ENCODE measurements around the gene CDH4. TPM values are rescaled to one million over a fixed set of nuclear protein-coding genes. Genes with fewer than 3 reads are reported as not detected.

The CDH4 gene
- total and polyA plus RNA-seq, 2 of the 8 experiments (the other 6 are each of a cell fraction or from before 2014, with no cell fraction given) = 4.3 to 7.9 TPM

- Histone ChIP-seq H3K79me1 (ENCODE audit: low read depth, low read length) (no peaks in the 10 kb centered on the region), H2BK12ac (ENCODE audit: low read depth, low read length) (no peak overlapping the region), H3K4me1 (replicated peaks in 1 of 4; ENCODE audit: control insufficient read depth in 3 of 4, insufficient read depth in 4 of 4, low read length in 3 of 4) (peaks cover 0 to 3% (median 0%) of the 10 kb centered on the region in 4 experiments; a peak in 1 of 7 replicates), H2BK5ac (ENCODE audit: low read depth, low read length) (no peak overlapping the region), H2BK20ac (ENCODE audit: low read length) (no peak overlapping the region), H3K27ac (ENCODE audit: low read depth, low read length) (no peak overlapping the region), H3K36me3 (ENCODE audit: control insufficient read depth in 2 of 4, insufficient read depth in 4 of 4, low read length in 3 of 4) (no peaks in the 10 kb centered on the region), H3K79me2 (ENCODE audit: control insufficient read depth in 1 of 2, insufficient read depth in 2 of 2, low read length in 2 of 2) (no peaks in the 10 kb centered on the region), H3K4me2 (ENCODE audit: insufficient read depth in 1 of 2, low read depth in 2 of 2, low read length in 2 of 2) (no peak overlapping the region), H2AK5ac (ENCODE audit: low read depth, low read length) (no peak overlapping the region), H3K18ac (ENCODE audit: extremely low read depth, low read length) (no peak overlapping the region), H3K9ac (replicated peaks in 1 of 4; ENCODE audit: extremely low read depth in 1 of 4, low read depth in 3 of 4, low read length in 3 of 4) (no peak overlapping the region), H3K56ac (replicated peaks; ENCODE audit: insufficient read length, low read depth, low read length) (no peak overlapping the region), H3K27me3 (replicated peaks in 1 of 4; ENCODE audit: control insufficient read depth in 3 of 4, extremely low read depth in 1 of 4, insufficient read depth in 3 of 4, low read length in 3 of 4) (no peaks in the 10 kb centered on the region), H2AFZ (ENCODE audit: low read length) (no peak overlapping the region), H4K5ac (ENCODE audit: insufficient read length, low read depth, low read length) (no peak overlapping the region), H3K23ac (ENCODE audit: insufficient read length) (no peak overlapping the region), H4K20me1 (replicated peaks in 1 of 2; ENCODE audit: control insufficient read depth in 1 of 2, insufficient read depth in 2 of 2, low read length in 2 of 2) (no peaks in the 10 kb centered on the region), H3K23me2 (ENCODE audit: low read depth, low read length) (no peaks in the 10 kb centered on the region), H3K14ac (ENCODE audit: insufficient read length) (no peak overlapping the region), H2BK15ac (ENCODE audit: low read length) (no peak overlapping the region), H3K9me3 (ENCODE audit: insufficient read depth in 2 of 2, low read depth in 1 of 2, low read length in 1 of 2) (no peaks in the 10 kb centered on the region), H3K4me3 (ENCODE audit: extremely low read depth in 1 of 4, insufficient read depth in 2 of 4, low read depth in 3 of 4, low read length in 4 of 4) (no peak overlapping the region), H2BK120ac (replicated peaks; ENCODE audit: low read depth, low read length) (no peak overlapping the region), H4K91ac (replicated peaks; ENCODE audit: insufficient read length, low read length) (no peak overlapping the region), H3K4ac (replicated peaks; ENCODE audit: insufficient read length, low read depth, low read length) (no peak overlapping the region), H4K8ac (ENCODE audit: extremely low read depth, insufficient read depth, low read length) (no peak overlapping the region; the same call in 1 of the 2 replicates)
- DNase-seq (ENCODE audit: low read depth in 1 of 2, low spot score in 2 of 2) = peak in 1 of 2 experiments; percentile 75
- POLR2A ChIA-PET (ENCODE audit: partially characterized antibody) = no interaction called here
- WGBS, 2 experiments (ENCODE audit: extremely low coverage in 1 of 2, insufficient coverage in 1 of 2, insufficient read length in 1 of 2, insufficient replicate concordance in 2 of 2, low coverage in 1 of 2, low lambda C conversion rate in 2 of 2, missing lambda C conversion rate in 1 of 2) = 83% methylated on average over 10 of the region's 12 CpGs; no CpG with 5 or more reads in 1 of the 2 experiments
- CTCF ChIA-PET (ENCODE audit: partially characterized antibody) = interaction anchor here (1.6 to 2.8 kb wide), 3 partner anchors 9 to 109 kb away, joined by 4 to 8 read pairs (median 6); no protein-coding TSS in a partner anchor
- no peak for FAIRE-seq
- TF ChIP-seq PHF8 (conservative IDR thresholded peaks at IDR 0.05; ENCODE audit: low read depth, low read length) (no peak), SP1 (IDR thresholded peaks at IDR 0.05; ENCODE audit: low read depth, low read length) (peak; percentile 74; the same call in 1 of the 2 replicates), CHD2 (IDR thresholded peaks at IDR 0.05; ENCODE audit: low read length) (0 out of 2 replicates have a peak, but pooled peaks have one; percentile 57), USF2 (IDR thresholded peaks at IDR 0.05; ENCODE audit: low read length) (0 out of 2 replicates have a peak, but pooled peaks have one; percentile 19)
These were observed 514.0 kb downstream of the CDH4 start for GRCh38 chr20:61765871-61766654.

Measured in H1 (cell line).